PC-9 (cell line): Measurements from ENCODE around the gene SMAD9.

ENCODE experiments used
- EZH2 ChIP-seq: fragments of 200-600 bp; sonication (generic); IDR thresholded peaks from 2 replicates; pipeline ENCODE4 v1.8.0; 2017; ENCODE audit warnings: antibody characterized with exemption, low read depth
- TF ChIP-seq, protein P1 (sequence below): fragments of 200-600 bp; sonication (generic); conservative IDR thresholded peaks from 2 replicates; pipeline ENCODE4 v1.6.1; 2017; ENCODE audit warnings: mixed run types, antibody characterized with exemption, mild to moderate bottlenecking, moderate library complexity

DNA sequence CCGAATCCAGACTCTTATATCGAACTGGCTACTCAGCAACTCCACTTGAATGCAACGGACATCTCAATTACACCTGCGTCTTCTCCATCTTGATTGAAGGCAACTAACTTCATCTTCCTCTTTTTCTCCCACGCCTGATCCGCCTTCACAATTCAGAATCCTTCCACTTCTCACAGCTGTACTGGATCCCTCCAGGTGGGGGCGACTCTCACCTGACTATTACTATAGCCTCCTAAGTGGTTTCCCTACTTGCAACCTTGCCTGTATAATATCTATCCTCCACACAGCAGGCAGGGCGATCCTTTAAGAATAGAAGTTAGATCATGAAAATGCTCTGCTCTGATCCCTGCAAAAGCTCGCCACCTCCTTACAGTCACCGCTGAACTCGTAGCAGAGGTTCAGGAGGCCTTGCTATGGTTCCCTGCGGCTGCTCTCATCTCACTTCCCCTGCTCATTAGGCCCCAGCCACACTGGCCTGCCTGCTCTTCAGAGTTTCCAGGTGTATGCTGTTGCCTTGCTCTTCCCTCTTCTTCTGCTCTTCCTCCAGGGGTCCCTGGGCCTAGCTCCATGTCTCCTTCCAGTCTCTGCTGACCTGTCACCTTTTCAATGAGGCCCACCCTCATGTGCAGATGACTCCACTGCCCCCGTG lies 69.1 kb downstream of the SMAD9 start:
- TF ChIP-seq, protein P1, sequence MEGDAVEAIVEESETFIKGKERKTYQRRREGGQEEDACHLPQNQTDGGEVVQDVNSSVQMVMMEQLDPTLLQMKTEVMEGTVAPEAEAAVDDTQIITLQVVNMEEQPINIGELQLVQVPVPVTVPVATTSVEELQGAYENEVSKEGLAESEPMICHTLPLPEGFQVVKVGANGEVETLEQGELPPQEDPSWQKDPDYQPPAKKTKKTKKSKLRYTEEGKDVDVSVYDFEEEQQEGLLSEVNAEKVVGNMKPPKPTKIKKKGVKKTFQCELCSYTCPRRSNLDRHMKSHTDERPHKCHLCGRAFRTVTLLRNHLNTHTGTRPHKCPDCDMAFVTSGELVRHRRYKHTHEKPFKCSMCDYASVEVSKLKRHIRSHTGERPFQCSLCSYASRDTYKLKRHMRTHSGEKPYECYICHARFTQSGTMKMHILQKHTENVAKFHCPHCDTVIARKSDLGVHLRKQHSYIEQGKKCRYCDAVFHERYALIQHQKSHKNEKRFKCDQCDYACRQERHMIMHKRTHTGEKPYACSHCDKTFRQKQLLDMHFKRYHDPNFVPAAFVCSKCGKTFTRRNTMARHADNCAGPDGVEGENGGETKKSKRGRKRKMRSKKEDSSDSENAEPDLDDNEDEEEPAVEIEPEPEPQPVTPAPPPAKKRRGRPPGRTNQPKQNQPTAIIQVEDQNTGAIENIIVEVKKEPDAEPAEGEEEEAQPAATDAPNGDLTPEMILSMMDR: peak; percentile 38; the same call in 1 of the 2 replicates
- TF ChIP-seq EZH2: no peak
